HCT116 (cell line): ENCODE results near the gene CX3CR1.

Source experiments
- POLR2A ChIP-seq: IDR thresholded peaks from 2 replicates; pipeline ENCODE4 v1.7.0; 2011; ENCODE audit warnings: borderline replicate concordance; ENCODE audit not compliant: insufficient read depth, insufficient read length; ENCODE audit errors: extremely low read depth
- POLR2AphosphoS5 ChIP-seq: IDR thresholded peaks from 2 replicates; pipeline ENCODE4 v1.6.1; 2011; ENCODE audit warnings: mild to moderate bottlenecking, low read depth, low read length, moderate library complexity
- RAD21 ChIP-seq: IDR thresholded peaks from 2 replicates; pipeline ENCODE4 v1.6.1; 2012; ENCODE audit warnings: low read depth, mild to moderate bottlenecking
- SIN3A ChIP-seq: IDR thresholded peaks from 2 replicates; pipeline ENCODE4 v1.6.1; 2012; ENCODE audit warnings: low read depth
- SP1 ChIP-seq: IDR thresholded peaks from 2 replicates; pipeline ENCODE4 v1.6.1; 2012; ENCODE audit warnings: low read depth
- YY1 ChIP-seq: IDR thresholded peaks from 2 replicates; pipeline ENCODE4 v1.6.1; 2011; ENCODE audit warnings: low read length, low read depth, moderate library complexity, mild to moderate bottlenecking; ENCODE audit not compliant: insufficient replicate concordance; ENCODE audit errors: extremely low read depth
- TF ChIP-seq, protein P1 (sequence below), 3 experiments: fragments of 200-600 bp in 1 of 3; sonication (generic) in 1 of 3; IDR thresholded peaks in 2 of 3; conservative IDR thresholded peaks in 1 of 3; 2 replicates each; pipeline ENCODE4 v1.5.1; 2012 to 2017; ENCODE audit warnings: low read depth in 2 of 3, low read length in 2 of 3, antibody characterized with exemption in 1 of 3, borderline replicate concordance in 1 of 3, control low read depth in 1 of 3, mild to moderate bottlenecking in 1 of 3, mixed read lengths in 1 of 3, mixed run types in 1 of 3, moderate library complexity in 1 of 3; ENCODE audit not compliant: insufficient read depth in 1 of 3

DNA sequence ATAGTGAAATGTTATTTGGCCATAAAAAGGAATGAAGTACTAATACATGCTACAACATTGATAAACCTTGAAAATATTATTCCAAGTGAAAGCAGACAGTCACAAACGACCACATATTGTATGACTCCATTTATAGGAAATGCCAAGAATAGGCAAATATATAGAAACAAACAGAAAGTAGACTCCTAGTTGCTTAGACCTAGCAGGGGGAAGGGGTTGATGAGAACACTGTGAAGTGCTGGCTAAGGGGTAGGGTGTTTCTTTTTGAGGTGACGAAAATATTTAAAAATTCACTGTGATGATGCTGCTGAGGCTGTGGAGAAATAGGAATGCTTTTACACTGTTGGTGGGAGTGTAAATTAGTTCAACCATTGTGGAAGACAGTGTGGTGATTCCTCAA lies 56.9 kb downstream of the CX3CR1 start:
- TF ChIP-seq SIN3A (no peak), YY1 (no peak), RAD21 (no peak), POLR2AphosphoS5 (no peak), POLR2A (no peak), SP1 (no peak)
- TF ChIP-seq, protein P1, sequence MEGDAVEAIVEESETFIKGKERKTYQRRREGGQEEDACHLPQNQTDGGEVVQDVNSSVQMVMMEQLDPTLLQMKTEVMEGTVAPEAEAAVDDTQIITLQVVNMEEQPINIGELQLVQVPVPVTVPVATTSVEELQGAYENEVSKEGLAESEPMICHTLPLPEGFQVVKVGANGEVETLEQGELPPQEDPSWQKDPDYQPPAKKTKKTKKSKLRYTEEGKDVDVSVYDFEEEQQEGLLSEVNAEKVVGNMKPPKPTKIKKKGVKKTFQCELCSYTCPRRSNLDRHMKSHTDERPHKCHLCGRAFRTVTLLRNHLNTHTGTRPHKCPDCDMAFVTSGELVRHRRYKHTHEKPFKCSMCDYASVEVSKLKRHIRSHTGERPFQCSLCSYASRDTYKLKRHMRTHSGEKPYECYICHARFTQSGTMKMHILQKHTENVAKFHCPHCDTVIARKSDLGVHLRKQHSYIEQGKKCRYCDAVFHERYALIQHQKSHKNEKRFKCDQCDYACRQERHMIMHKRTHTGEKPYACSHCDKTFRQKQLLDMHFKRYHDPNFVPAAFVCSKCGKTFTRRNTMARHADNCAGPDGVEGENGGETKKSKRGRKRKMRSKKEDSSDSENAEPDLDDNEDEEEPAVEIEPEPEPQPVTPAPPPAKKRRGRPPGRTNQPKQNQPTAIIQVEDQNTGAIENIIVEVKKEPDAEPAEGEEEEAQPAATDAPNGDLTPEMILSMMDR (IDR thresholded peaks at IDR 0.05 in 2 of 3, conservative IDR thresholded peaks at IDR 0.05 in 1 of 3; ENCODE audit: borderline replicate concordance in 1 of 3, insufficient read depth in 1 of 3, low read depth in 2 of 3, low read length in 2 of 3), result no peak
